Aorta (tissue), 5 donors: Measurements from ENCODE around the gene SHMT1. TPM values are rescaled to one million over a fixed set of nuclear protein-coding genes. Genes with fewer than 3 reads are reported as not detected.
"Not testable (repeated sequence)": the region's sequence is repeated elsewhere in the genome, so short reads cannot be mapped to it uniquely, and the experiment has no call there.

ENCODE experiments used
- ATAC-seq: fragments of 200-7000 bp; cut with Tn5 transposase; one replicate; pipeline ENCODE4 v1.9.1; 2022; ENCODE audit warnings: moderate library complexity; ENCODE audit not compliant: low FRiP score
- DNase-seq, 2 donors: peaks; one replicate each; pipeline ENCODE4 v3.0.0-alpha.2; 2020
- H3K27ac ChIP-seq, 2 donors: one replicate each; pipeline ENCODE4 v1.5.1; 2013; ENCODE audit warnings: low read length in 2 of 2, mild to moderate bottlenecking in 2 of 2, moderate library complexity in 2 of 2, control low read depth in 1 of 2, inconsistent platforms in 1 of 2, low read depth in 1 of 2
- H3K27me3 ChIP-seq, 2 donors: one replicate each; pipeline ENCODE4 v1.6.1; 2013; ENCODE audit warnings: control low read depth in 1 of 2, low read length in 1 of 2, mild to moderate bottlenecking in 1 of 2, moderate library complexity in 1 of 2; ENCODE audit not compliant: insufficient read depth in 2 of 2, control insufficient read depth in 1 of 2
- H3K36me3 ChIP-seq, 2 donors: one replicate each; pipeline ENCODE4 v1.6.1; 2013; ENCODE audit warnings: control low read depth in 1 of 2, low read length in 1 of 2, mild to moderate bottlenecking in 1 of 2; ENCODE audit not compliant: insufficient read depth in 2 of 2, control insufficient read depth in 1 of 2
- H3K4me1 ChIP-seq, 2 donors: one replicate each; pipeline ENCODE4 v1.6.1; 2013; ENCODE audit warnings: low read length in 2 of 2, control low read depth in 1 of 2, mild to moderate bottlenecking in 1 of 2, moderate library complexity in 1 of 2; ENCODE audit not compliant: insufficient read depth in 2 of 2, control insufficient read depth in 1 of 2
- H3K4me3 ChIP-seq, 2 donors: one replicate each; pipeline ENCODE4 v1.5.1; 2013; ENCODE audit warnings: low read length in 2 of 2, control low read depth in 1 of 2, mild to moderate bottlenecking in 1 of 2
- H3K9me3 ChIP-seq: one replicate; pipeline ENCODE4 v1.6.1; 2013; ENCODE audit warnings: mild to moderate bottlenecking, low read length; ENCODE audit not compliant: control insufficient read depth
- WGBS, 2 donors: extraction: QIAGEN DNeasy Blood & Tissue Kit; methylation state at CpG; one replicate each; pipeline ENCODE4 v1.1.7; 2013; 5-methylcytosine and 5-hydroxymethylcytosine counted together
- intact Hi-C, 2 donors: fragments of 100-400 bp; cut with DNase I; formaldehyde crosslinking; loops; one replicate each; pipeline versions ENCODE4 v1.14.2 to v1.15.0; 2022
- polyA plus RNA-seq, 2 donors: library from polyadenylated mRNA; stranded (reverse); fragments of 200-250 nt; gene quantifications; one replicate each; pipeline ENCODE4 v1.2.3, GENCODE V29; 2013
- total RNA-seq, 2 donors: library from RNA; stranded (reverse); fragmentation: NEBNext Ultra II Directional; extraction: Animal tissue kit (Norgen Biotek cat#: 25700); gene quantifications; one replicate each; pipeline ENCODE4 v1.2.1, GENCODE V29; 2021
- donor health status: healthy with polysubstance abuse.
- donor health status: Bipolar disorder and iron deficiency.
- donor health status: DM: no; HTN: no; CAD: no.
- donor health status: DM: no; HTN: no; CAD: no.
- donor health status: DM: yes; HTN: yes; CAD: no.

The SHMT1 gene
- total and polyA plus RNA-seq, 4 donors = 7.3 to 21.7 (median 15.4) TPM

DNA sequence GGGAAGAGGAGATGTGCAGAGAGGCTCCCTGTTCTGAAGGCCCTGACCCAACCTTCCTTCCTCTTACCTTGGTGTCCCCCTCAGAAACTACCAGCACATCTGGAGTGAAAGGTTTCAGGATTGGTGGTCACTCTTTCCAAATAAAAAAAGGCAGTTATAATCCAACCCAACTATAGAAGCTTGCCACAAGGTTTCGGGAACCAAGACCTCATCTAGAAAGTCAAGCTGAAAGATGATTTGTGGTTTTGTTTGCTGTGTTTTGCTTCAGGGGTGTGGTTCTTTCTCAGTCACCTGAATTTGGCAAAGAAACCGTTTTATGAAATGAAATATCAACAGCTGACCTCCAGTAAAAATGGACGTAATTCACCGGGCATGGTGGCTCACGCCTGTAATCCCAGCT is 19.3 kb downstream of the SHMT1 start:
- no peaks in the 10 kb centered on the region for H3K27me3 ChIP-seq
- peaks cover 0 to 11% of the 10 kb centered on the region in 2 donors for H3K36me3 ChIP-seq
- H3K27ac ChIP-seq = no peak overlapping the region
- no peak overlapping the region for H3K4me3 ChIP-seq
- H3K4me1 ChIP-seq = no peaks in the 10 kb centered on the region
- WGBS, 2 donors = 88% methylated on average over 5 of the region's 5 CpGs
- intact Hi-C loops = no loop called here
- ATAC-seq (no peak), DNase-seq (no peak)
- H3K9me3 ChIP-seq = no peaks in the 10 kb centered on the region

DNA sequence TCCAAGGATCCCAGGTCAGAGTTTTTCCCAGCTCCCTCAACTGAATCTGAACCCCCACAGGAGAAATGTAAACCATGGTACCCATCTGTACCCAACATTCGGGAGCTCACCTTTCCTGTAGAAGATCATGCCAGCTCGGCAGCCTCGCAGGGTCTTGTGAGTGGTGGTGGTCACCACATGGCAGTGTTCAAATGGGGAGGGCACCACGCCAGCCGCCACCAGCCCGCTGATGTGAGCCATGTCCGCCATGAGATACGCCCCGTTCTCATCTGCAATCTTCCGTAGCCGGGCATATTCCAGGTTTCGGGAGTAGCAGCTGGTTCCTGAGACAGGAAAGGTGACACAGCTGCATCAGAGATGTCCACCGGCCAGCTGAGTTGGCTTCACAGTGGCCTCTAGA is 23.4 kb downstream of the SHMT1 start:
- Histone ChIP-seq H3K4me3 (no peak overlapping the region), H3K9me3 (no peaks in the 10 kb centered on the region), H3K27ac (no peak overlapping the region), H3K4me1 (no peaks in the 10 kb centered on the region), H3K27me3 (no peaks in the 10 kb centered on the region), H3K36me3 (peaks cover 0 to 5% of the 10 kb centered on the region in 2 donors)
- intact Hi-C loops = no loop called here
- DNase-seq (no peak), ATAC-seq (no peak)
- 97 to 98% methylated on average over 13 of the region's 13 CpGs for WGBS, 2 donors

DNA sequence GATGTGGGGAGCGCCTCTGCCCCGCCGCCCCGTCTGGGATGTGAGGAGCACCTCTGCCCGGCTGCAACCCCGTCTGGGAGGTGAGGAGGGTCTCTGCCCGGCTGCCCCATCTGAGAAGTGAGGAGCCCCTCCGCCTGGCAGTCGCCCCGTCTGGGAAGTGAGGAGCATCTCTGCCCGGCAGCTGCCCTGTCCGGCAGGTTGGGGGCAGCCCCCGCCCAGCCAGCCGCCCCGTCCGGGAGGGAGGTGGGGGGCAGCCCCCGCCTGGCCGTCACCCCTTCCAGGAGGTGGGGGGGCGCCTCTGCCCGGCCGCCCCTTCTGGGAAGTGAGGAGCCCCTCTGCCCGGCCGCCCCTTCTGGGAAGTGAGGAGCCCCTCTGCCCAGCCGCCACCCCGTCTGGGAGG is 25.2 kb downstream of the SHMT1 start:
- H3K36me3 ChIP-seq, H3K9me3 ChIP-seq, H3K4me3 ChIP-seq, DNase-seq, H3K27me3 ChIP-seq, ATAC-seq, intact Hi-C loops, H3K27ac ChIP-seq, H3K4me1 ChIP-seq: not testable (repeated sequence)
- 94 to 98% methylated on average over 21 to 25 of the region's 25 CpGs for WGBS, 2 donors

DNA sequence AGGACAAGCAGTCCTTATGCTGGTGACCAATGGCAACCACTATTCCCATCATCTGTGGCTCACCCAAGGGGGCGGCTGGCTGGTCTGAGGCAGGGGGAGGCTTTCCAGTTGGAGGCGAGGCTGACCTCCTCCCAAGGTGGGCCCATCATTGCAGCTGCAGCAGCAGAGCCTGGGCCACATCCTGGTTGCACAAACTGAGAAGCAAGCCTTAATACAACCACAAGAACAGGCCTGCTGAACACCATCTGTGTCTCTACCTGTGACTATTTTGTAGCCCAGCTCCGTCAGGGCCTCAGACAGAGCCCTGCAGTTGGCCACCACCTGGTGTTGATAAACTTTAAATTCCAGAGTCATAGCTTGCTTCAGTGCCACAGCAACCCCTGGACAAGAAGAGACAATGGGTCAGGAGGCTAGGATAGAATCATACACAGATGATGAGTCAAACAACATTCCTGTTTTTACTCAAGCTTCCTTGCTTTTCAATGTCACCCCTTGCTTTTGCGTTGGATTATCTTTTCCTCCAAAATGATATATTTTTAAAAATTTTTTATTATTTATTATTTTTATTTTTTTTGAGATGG is 30.4 kb downstream of the SHMT1 start:
- ATAC-seq = no peak
- 74 to 91% methylated on average over 4 of the region's 4 CpGs for WGBS, 2 donors
- Histone ChIP-seq H3K27me3 (no peaks in the 10 kb centered on the region), H3K4me3 (no peak overlapping the region), H3K9me3 (no peaks in the 10 kb centered on the region), H3K4me1 (no peaks in the 10 kb centered on the region), H3K36me3 (no peaks in the 10 kb centered on the region), H3K27ac (no peak overlapping the region)
- DNase-seq = no peak
- intact Hi-C loops = no loop called here

DNA sequence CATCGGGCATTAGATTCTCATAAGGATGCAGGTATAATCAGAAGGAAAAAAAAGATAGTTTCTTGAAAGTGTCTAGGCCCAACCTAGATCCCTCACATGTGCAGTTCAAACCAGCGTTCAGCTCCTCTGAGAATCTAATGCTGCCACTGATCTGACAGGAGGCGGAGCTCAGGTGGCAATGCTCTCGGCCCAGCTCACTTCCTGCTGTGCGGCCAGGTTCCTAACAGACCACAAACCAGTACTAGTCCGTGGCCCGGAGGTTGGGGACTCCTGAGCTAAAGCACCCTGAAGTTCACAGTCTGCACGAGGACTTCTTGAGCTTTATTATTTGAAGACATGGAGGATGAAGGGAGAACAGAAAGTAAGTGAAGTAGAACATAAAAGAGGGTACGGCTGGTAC is 31.5 kb downstream of the SHMT1 start:
- Histone ChIP-seq H3K27ac (no peak overlapping the region), H3K36me3 (no peaks in the 10 kb centered on the region), H3K4me1 (no peaks in the 10 kb centered on the region), H3K4me3 (no peak overlapping the region), H3K27me3 (no peaks in the 10 kb centered on the region), H3K9me3 (no peaks in the 10 kb centered on the region)
- no peak for DNase-seq
- no peak for ATAC-seq
- WGBS, 2 donors = 85 to 89% methylated on average over 9 of the region's 9 CpGs
- intact Hi-C loops = no loop called here

DNA sequence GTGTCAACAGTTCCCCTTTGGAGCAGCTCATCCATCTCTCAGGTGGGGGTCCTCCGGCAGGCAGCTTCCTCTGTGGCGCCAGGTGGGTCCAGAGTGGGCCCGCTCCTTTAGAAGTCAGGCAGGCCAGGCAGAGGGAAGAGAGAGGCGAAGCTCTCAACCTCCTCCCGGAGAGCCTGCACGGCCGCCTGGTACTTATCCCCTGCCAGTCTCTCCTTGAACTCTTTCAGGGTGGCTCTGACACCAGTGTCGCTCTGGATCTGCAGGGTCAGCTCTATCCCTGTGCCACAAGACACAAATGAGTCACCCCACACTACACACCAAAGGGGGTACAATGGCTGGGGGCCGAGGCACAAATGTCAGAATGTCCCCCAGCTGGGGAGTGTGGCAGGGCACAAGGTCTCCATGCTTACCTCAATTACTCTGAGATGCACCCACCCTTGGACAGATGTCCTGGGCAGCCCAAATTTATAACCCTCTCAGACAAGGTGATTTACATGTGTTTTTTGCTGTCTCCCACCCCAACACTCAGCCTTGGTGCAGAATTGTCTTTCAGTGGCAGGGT is 34.6 kb downstream of the SHMT1 start:
- H3K27me3 ChIP-seq = no peaks in the 10 kb centered on the region
- DNase-seq (peak in 1 of 2 donors; percentile 33), ATAC-seq (no peak)
- H3K27ac ChIP-seq = no peak overlapping the region
- no peak overlapping the region for H3K4me3 ChIP-seq
- no peaks in the 10 kb centered on the region for H3K4me1 ChIP-seq
- no peaks in the 10 kb centered on the region for H3K9me3 ChIP-seq
- WGBS, 2 donors = 83 to 89% methylated on average over 9 of the region's 9 CpGs
- intact Hi-C loops = no loop called here
- peaks cover 0 to under 1% of the 10 kb centered on the region in 2 donors for H3K36me3 ChIP-seq

DNA sequence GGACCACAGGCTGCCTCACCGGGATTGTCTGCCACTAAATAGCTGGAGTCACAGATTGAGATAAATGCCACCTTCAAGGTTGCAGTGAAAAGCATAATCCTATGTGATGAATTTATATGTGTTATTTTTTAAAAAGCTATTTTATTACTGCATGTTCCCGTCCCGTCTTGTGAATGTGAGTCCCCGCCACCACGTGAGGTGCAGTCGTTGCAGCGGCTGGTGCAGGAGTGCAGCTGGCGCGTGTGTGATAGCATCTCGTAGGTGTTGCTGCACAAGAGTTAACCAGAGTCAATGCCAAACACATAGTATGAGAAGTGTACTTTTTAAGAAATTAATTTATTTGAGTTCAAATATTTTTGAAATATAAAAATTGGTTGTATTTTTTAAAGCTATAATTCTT is 35.8 kb downstream of the SHMT1 start:
- H3K4me1 ChIP-seq = no peaks in the 10 kb centered on the region
- no peak for DNase-seq
- no peak overlapping the region for H3K4me3 ChIP-seq
- WGBS, 2 donors = 87 to 90% methylated on average over 10 of the region's 10 CpGs
- H3K9me3 ChIP-seq = no peaks in the 10 kb centered on the region
- intact Hi-C loops = no loop called here
- peaks cover 0 to 2% of the 10 kb centered on the region in 2 donors for H3K36me3 ChIP-seq
- no peaks in the 10 kb centered on the region for H3K27me3 ChIP-seq
- H3K27ac ChIP-seq = no peak overlapping the region
- ATAC-seq = no peak

DNA sequence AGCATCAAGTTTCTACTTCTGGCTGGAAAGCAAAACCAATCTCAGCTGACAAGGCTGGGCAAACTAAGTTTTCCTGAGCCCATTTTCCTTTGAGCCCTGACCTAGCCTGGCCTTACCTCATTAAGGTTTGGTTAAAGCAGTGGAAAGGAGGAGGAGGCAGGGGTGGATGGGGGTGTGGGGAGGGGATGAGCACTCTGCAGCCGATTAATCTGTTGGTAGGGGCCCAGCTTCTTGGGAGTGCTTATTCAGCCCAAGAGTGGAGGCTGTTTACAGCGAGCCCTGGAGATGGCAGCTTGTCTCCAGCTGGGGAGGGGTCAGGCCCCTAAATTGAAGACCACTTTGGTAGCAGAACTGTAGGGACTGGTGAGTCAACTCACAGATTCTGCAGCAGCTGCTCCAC is 36.3 kb downstream of the SHMT1 start:
- 67 to 73% methylated on average over 2 of the region's 2 CpGs for WGBS, 2 donors
- intact Hi-C loops = no loop called here
- ATAC-seq (no peak), DNase-seq (no peak)
- H3K27ac ChIP-seq = no peak overlapping the region
- H3K27me3 ChIP-seq = no peaks in the 10 kb centered on the region
- peaks cover 0 to 3% of the 10 kb centered on the region in 2 donors for H3K36me3 ChIP-seq
- H3K4me1 ChIP-seq = no peaks in the 10 kb centered on the region
- no peak overlapping the region for H3K4me3 ChIP-seq
- H3K9me3 ChIP-seq = no peaks in the 10 kb centered on the region

DNA sequence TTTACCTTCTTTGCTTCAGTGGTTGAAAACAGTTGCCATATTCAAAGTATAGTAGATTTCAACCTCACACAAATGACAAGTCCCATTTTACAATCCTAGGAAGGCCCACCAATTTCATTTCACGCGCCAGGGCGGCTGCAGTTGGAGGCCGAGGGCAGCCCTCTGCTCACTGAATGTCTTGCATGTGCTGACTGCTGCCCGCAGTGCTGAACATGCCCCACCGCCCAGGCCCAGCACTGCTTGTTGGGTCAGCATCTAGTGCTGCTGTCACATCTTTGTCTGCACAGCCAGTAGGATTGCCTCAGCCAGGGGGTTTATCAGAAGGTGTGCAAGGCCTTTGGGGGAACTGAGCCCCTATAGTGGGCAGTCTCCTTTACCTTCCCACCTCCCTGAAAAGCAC is 36.8 kb downstream of the SHMT1 start:
- ATAC-seq (no peak), DNase-seq (no peak)
- Histone ChIP-seq H3K9me3 (no peaks in the 10 kb centered on the region), H3K36me3 (peaks cover 0 to 3% of the 10 kb centered on the region in 2 donors), H3K4me3 (no peak overlapping the region), H3K4me1 (no peaks in the 10 kb centered on the region), H3K27ac (no peak overlapping the region), H3K27me3 (no peaks in the 10 kb centered on the region)
- intact Hi-C loops = no loop called here
- WGBS, 2 donors = 89 to 91% methylated on average over 6 of the region's 6 CpGs
